K562 (cell line): ENCODE data around the gene PSMA4. TPM values are rescaled to one million over a fixed set of nuclear protein-coding genes. Genes with fewer than 3 reads are reported as not detected.

Experiments
- JUN ChIP-seq, 2 experiments: sonication (generic) in 1 of 2; formaldehyde crosslinking in 1 of 2; IDR thresholded peaks; 2 replicates each; pipeline versions ENCODE4 v1.6.1 to v1.8.0; 2012 to 2022; ENCODE audit warnings: borderline replicate concordance in 2 of 2, mild to moderate bottlenecking in 2 of 2, improper control_type of control experiment in 1 of 2, low read depth in 1 of 2, low read length in 1 of 2, missing genetic modification reagents in 1 of 2
- KLF16 ChIP-seq: IDR thresholded peaks from 2 replicates; pipeline ENCODE4 v1.6.1; 2016; ENCODE audit warnings: antibody characterized with exemption
- NFRKB ChIP-seq: fragments of 450-650 bp; IDR thresholded peaks from 2 replicates; pipeline ENCODE4 v1.6.1; 2016; ENCODE audit warnings: low read depth
- U2AF1 ChIP-seq: fragments of 200-400 bp; formaldehyde crosslinking; optimal IDR thresholded peaks from 2 replicates; pipeline ENCODE3; 2017; ENCODE audit warnings: mild to moderate bottlenecking, low read depth, low read length, moderate library complexity
- ZNF224 ChIP-seq: sonication (generic); formaldehyde crosslinking; IDR thresholded peaks from 2 replicates; pipeline ENCODE4 v1.8.0; 2022; ENCODE audit warnings: mild to moderate bottlenecking, missing genetic modification reagents
- ZNF444 ChIP-seq: fragments of 250-450 bp; sonication (Bioruptor Pico); IDR thresholded peaks from 2 replicates; pipeline ENCODE4 v1.4.0; 2020; ENCODE audit warnings: mild to moderate bottlenecking, moderate library complexity
- ZNF778 ChIP-seq: fragments of 450-650 bp; formaldehyde crosslinking; IDR thresholded peaks from 2 replicates; pipeline ENCODE4 v1.4.0; 2020; ENCODE audit warnings: mild to moderate bottlenecking, moderate library complexity
- ZNF785 ChIP-seq: fragments of 250-450 bp; sonication (Bioruptor Pico); IDR thresholded peaks from 2 replicates; pipeline ENCODE4 v1.4.0; 2020; ENCODE audit warnings: mild to moderate bottlenecking
- polyA plus RNA-seq, 8 experiments: library from polyadenylated mRNA; depleted of rRNA in 4 of 8; stranded (reverse) in 5 of 8; unstranded in 3 of 8; fragments of >200 nt; fragmentation: Nextera tagmentation in 2 of 8; fragmentation: Illumina TruSeq in 1 of 8; extraction: Ambion mirVana in 2 of 8; extraction: Trizol in 1 of 8; gene quantifications; 2 replicates each; pipeline versions ENCODE4 v1.2.1 to v1.2.3, GENCODE V29; 2011 to 2014; ENCODE audit warnings: inconsistent platforms in 1 of 8, missing spikeins in 1 of 8
- total RNA-seq, 7 experiments: library from RNA; depleted of rRNA in 6 of 7; stranded (reverse); fragments of >200 nt in 6 of 7; fragmentation: Illumina TruSeq in 2 of 7; extraction: Trizol in 2 of 7; gene quantifications; 2 replicates each; pipeline versions ENCODE4 v1.2.1 to v1.2.3, GENCODE V29; 2011 to 2021; ENCODE audit warnings: low replicate concordance in 1 of 7
- TF ChIP-seq, protein P1 (sequence below): fragments of 450-650 bp; IDR thresholded peaks from 2 replicates; pipeline ENCODE4 v1.6.1; 2016; ENCODE audit warnings: borderline replicate concordance
- TF ChIP-seq, protein P2 (sequence below): fragments of 250-450 bp; sonication (Bioruptor Pico); IDR thresholded peaks from 2 replicates; pipeline ENCODE4 v1.8.0; 2022; ENCODE audit warnings: moderate library complexity, mild to moderate bottlenecking, inconsistent platforms
- TF ChIP-seq, protein P3 (sequence below): fragments of 250-450 bp; sonication (Bioruptor Pico); IDR thresholded peaks from 2 replicates; pipeline ENCODE4 v1.6.1; 2021; ENCODE audit warnings: mild to moderate bottlenecking
- TF ChIP-seq, protein P4 (sequence below), 2 experiments: IDR thresholded peaks; 2 replicates each; pipeline ENCODE4 v1.6.1; 2011; ENCODE audit warnings: borderline replicate concordance in 1 of 2, control low read depth in 1 of 2, low read depth in 1 of 2, low read length in 1 of 2, mild to moderate bottlenecking in 1 of 2, mixed read lengths in 1 of 2, moderate library complexity in 1 of 2; ENCODE audit not compliant: insufficient read depth in 1 of 2, insufficient read length in 1 of 2, poor library complexity in 1 of 2, severe bottlenecking in 1 of 2; ENCODE audit errors: extremely low read depth in 1 of 2
- TF ChIP-seq, protein P5 (sequence below): sonication (generic); formaldehyde crosslinking; IDR thresholded peaks from 2 replicates; pipeline ENCODE4 v1.9.0; 2022; ENCODE audit warnings: mild to moderate bottlenecking, missing genetic modification reagents

The PSMA4 gene
- total and polyA plus RNA-seq, 9 of the 15 experiments (the other 6 are each of a cell fraction or from before 2014, with no cell fraction given), result 304 to 1,857 (median 666) TPM

DNA sequence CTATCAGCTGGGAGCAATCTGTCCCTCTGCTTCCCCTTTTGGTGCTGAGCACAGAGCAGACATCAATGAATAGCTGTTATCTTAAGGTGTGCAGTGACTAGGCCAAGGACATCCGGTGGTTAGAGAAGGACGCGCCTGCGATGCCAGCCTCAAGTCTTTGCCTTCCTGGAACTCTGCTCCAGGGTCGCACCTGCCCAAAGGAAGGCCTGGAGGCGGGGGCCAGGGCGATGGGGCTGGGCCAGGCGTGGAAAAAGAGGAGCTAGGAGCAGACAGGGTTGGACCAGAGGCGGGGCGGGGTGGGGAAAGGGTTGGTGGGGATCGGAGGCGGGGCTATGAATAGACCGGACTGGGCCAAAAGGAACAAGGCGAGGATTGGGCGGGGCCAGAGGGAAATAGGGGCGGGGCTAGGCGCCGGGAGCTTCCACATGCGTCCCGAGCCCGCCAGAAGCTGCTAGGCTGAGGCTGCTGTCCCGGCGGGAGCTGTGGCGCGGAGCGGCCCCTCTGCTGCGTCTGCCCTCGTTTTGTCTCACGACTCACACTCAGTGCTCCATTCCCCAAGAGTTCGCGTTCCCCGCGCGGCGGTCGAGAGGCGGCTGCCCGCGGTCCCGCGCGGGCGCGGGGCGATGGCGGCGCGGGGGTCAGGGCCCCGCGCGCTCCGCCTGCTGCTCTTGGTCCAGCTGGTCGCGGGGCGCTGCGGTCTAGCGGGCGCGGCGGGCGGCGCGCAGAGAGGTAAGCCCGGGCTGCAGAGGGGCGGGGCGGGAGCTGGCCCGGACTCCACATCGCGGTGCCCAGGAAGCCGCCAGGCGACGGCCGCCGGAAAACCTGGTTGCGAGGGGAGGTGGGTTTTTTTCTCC lies 25.1 kb downstream of the PSMA4 start, which contains the start of gene CHRNA5 (continued):
- TF ChIP-seq, protein P1, sequence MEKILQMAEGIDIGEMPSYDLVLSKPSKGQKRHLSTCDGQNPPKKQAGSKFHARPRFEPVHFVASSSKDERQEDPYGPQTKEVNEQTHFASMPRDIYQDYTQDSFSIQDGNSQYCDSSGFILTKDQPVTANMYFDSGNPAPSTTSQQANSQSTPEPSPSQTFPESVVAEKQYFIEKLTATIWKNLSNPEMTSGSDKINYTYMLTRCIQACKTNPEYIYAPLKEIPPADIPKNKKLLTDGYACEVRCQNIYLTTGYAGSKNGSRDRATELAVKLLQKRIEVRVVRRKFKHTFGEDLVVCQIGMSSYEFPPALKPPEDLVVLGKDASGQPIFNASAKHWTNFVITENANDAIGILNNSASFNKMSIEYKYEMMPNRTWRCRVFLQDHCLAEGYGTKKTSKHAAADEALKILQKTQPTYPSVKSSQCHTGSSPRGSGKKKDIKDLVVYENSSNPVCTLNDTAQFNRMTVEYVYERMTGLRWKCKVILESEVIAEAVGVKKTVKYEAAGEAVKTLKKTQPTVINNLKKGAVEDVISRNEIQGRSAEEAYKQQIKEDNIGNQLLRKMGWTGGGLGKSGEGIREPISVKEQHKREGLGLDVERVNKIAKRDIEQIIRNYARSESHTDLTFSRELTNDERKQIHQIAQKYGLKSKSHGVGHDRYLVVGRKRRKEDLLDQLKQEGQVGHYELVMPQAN, result no peak
- no peak for TF ChIP-seq JUN (IDR thresholded peaks at IDR 0.05; ENCODE audit: borderline replicate concordance, low read depth, low read length)
- no peak for TF ChIP-seq JUN (CRISPR knock-in tag; IDR thresholded peaks at IDR 0.05; ENCODE audit: borderline replicate concordance)
- TF ChIP-seq ZNF778 (CRISPR knock-in tag), result no peak
- TF ChIP-seq U2AF1, result no peak
- TF ChIP-seq, protein P2, sequence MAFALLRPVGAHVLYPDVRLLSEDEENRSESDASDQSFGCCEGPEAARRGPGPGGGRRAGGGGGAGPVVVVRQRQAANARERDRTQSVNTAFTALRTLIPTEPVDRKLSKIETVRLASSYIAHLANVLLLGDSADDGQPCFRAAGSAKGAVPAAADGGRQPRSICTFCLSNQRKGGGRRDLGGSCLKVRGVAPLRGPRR, result no peak
- no peak for TF ChIP-seq ZNF444
- no peak for TF ChIP-seq NFRKB
- TF ChIP-seq, protein P3, sequence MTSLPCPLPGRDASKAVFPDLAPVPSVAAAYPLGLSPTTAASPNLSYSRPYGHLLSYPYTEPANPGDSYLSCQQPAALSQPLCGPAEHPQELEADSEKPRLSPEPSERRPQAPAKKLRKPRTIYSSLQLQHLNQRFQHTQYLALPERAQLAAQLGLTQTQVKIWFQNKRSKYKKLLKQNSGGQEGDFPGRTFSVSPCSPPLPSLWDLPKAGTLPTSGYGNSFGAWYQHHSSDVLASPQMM (CRISPR knock-in tag), result no peak
- no peak for TF ChIP-seq ZNF785 (CRISPR knock-in tag)
- 0 out of 2 replicates have a peak, but pooled peaks have one; percentile 25 for TF ChIP-seq KLF16
- TF ChIP-seq, protein P4, sequence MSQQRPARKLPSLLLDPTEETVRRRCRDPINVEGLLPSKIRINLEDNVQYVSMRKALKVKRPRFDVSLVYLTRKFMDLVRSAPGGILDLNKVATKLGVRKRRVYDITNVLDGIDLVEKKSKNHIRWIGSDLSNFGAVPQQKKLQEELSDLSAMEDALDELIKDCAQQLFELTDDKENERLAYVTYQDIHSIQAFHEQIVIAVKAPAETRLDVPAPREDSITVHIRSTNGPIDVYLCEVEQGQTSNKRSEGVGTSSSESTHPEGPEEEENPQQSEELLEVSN (IDR thresholded peaks at IDR 0.05; ENCODE audit: borderline replicate concordance in 1 of 2, extremely low read depth in 1 of 2, insufficient read depth in 1 of 2, insufficient read length in 1 of 2, low read depth in 1 of 2, low read length in 1 of 2, poor library complexity in 1 of 2, severe bottlenecking in 1 of 2), result peak; percentile 80 to 89
- TF ChIP-seq, protein P5, sequence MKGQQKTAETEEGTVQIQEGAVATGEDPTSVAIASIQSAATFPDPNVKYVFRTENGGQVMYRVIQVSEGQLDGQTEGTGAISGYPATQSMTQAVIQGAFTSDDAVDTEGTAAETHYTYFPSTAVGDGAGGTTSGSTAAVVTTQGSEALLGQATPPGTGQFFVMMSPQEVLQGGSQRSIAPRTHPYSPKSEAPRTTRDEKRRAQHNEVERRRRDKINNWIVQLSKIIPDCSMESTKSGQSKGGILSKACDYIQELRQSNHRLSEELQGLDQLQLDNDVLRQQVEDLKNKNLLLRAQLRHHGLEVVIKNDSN, result no peak
- no peak for TF ChIP-seq ZNF224
